Neural cell (in vitro differentiated cells): ENCODE results near the gene SEZ6. TPM values are rescaled to one million over a fixed set of nuclear protein-coding genes. Genes with fewer than 3 reads are reported as not detected.
A peak's percentile ranks its signal among the peaks of the same experiment; 100 is the strongest.

ENCODE experiments used
- H2AFZ ChIP-seq: fragments of 200-600, 300-800 bp; sonication (generic), shearing (Covaris generic); 2 replicates; pipeline ENCODE4 v1.6.0; 2014; ENCODE audit warnings: low read depth, mild to moderate bottlenecking, antibody characterized with exemption, low read length, moderate library complexity
- H3F3A ChIP-seq: fragments of 200-600 bp; shearing (Covaris generic); 2 replicates; pipeline ENCODE4 v1.6.1; 2016; ENCODE audit warnings: mild to moderate bottlenecking, moderate library complexity, mixed read lengths, antibody characterized with exemption, low read length; ENCODE audit not compliant: insufficient read depth, poor library complexity, severe bottlenecking
- H3K27ac ChIP-seq: fragments of 200-600, 300-800 bp; sonication (generic), shearing (Covaris generic); 2 replicates; pipeline ENCODE4 v1.5.1; 2014; ENCODE audit warnings: mild to moderate bottlenecking, low read length, moderate library complexity
- H3K27me3 ChIP-seq: fragments of 300-800, 200-600 bp; sonication (generic), shearing (Covaris generic); 2 replicates; pipeline ENCODE4 v1.6.0; 2014; ENCODE audit warnings: mild to moderate bottlenecking, low read depth, low read length, moderate library complexity; ENCODE audit not compliant: insufficient read depth
- H3K36me3 ChIP-seq: fragments of 300-800, 200-600 bp; sonication (generic), shearing (Covaris generic); 2 replicates; pipeline ENCODE4 v1.5.1; 2014; ENCODE audit warnings: mild to moderate bottlenecking, antibody characterized with exemption, low read length, moderate library complexity; ENCODE audit not compliant: insufficient read depth
- H3K4me2 ChIP-seq: fragments of 300-800, 200-600 bp; sonication (generic), shearing (Covaris generic); 2 replicates; pipeline ENCODE4 v1.6.0; 2014; ENCODE audit warnings: mild to moderate bottlenecking, low read length
- H3K4me3 ChIP-seq: fragments of 300-800, 200-600 bp; sonication (generic), shearing (Covaris generic); 2 replicates; pipeline ENCODE4 v1.5.1; 2014; ENCODE audit warnings: mild to moderate bottlenecking, low read length, moderate library complexity
- H3K79me2 ChIP-seq: fragments of 200-600 bp; shearing (Covaris generic); replicated peaks from 2 replicates; pipeline ENCODE4 v1.6.0; 2014; ENCODE audit warnings: mild to moderate bottlenecking, low read length, moderate library complexity; ENCODE audit not compliant: insufficient read depth
- H3K9ac ChIP-seq: fragments of 300-800, 200-600 bp; sonication (generic), shearing (Covaris generic); 2 replicates; pipeline ENCODE4 v1.6.1; 2016; ENCODE audit warnings: mild to moderate bottlenecking, low read length, mixed read lengths
- H3K9me2 ChIP-seq: fragments of 200-600 bp; shearing (Covaris generic); 2 replicates; pipeline ENCODE4 v1.6.1; 2016; ENCODE audit warnings: mild to moderate bottlenecking, low read length, mixed read lengths; ENCODE audit not compliant: insufficient read depth
- H3K9me3 ChIP-seq: fragments of 200-600, 300-800 bp; sonication (generic), shearing (Covaris generic); 2 replicates; pipeline ENCODE4 v1.6.1; 2016; ENCODE audit warnings: mild to moderate bottlenecking, mixed run types, low read length, moderate library complexity, mixed read lengths
- H4K20me1 ChIP-seq: fragments of 200-600 bp; shearing (Covaris generic); 2 replicates; pipeline ENCODE4 v1.6.1; 2016; ENCODE audit warnings: mild to moderate bottlenecking, mixed run types; ENCODE audit not compliant: insufficient read depth
- CTCF ChIP-seq: fragments of 450-650 bp; IDR thresholded peaks from 2 replicates; pipeline ENCODE4 v1.5.1; 2014; ENCODE audit warnings: antibody characterized with exemption, mild to moderate bottlenecking, moderate library complexity; ENCODE audit not compliant: poor library complexity, severe bottlenecking
- EZH2 ChIP-seq: fragments of 200-600, 300-800 bp; shearing (Covaris generic), sonication (generic); IDR thresholded peaks from 2 replicates; pipeline ENCODE4 v1.6.1; 2014; ENCODE audit warnings: antibody characterized with exemption, low read length, borderline replicate concordance, mild to moderate bottlenecking; ENCODE audit not compliant: insufficient read depth, poor library complexity, severe bottlenecking
- MXI1 ChIP-seq: fragments of 450-650 bp; conservative IDR thresholded peaks from 2 replicates; pipeline ENCODE4 v1.6.1; 2014; ENCODE audit warnings: antibody characterized with exemption, mild to moderate bottlenecking; ENCODE audit not compliant: poor library complexity, severe bottlenecking
- POLR2AphosphoS5 ChIP-seq: IDR thresholded peaks from 2 replicates; pipeline ENCODE4 v1.6.1; 2012
- RAD21 ChIP-seq: fragments of 450-650 bp; conservative IDR thresholded peaks from 2 replicates; pipeline ENCODE4 v1.6.1; 2014; ENCODE audit warnings: antibody characterized with exemption, mild to moderate bottlenecking, moderate library complexity
- REST ChIP-seq: IDR thresholded peaks from 2 replicates; pipeline ENCODE4 v1.6.1; 2012; ENCODE audit warnings: borderline replicate concordance
- SMC3 ChIP-seq: fragments of 450-650 bp; conservative IDR thresholded peaks from 2 replicates; pipeline ENCODE4 v1.6.1; 2014; ENCODE audit warnings: antibody characterized with exemption, mild to moderate bottlenecking, moderate library complexity; ENCODE audit not compliant: poor library complexity
- TAF1 ChIP-seq: IDR thresholded peaks from 2 replicates; pipeline ENCODE4 v1.6.1; 2012; ENCODE audit warnings: low read depth
- polyA minus RNA-seq: library from RNA; depleted of rRNA, polyadenylated mRNA; stranded (reverse); fragments of >200 nt; gene quantifications from 2 replicates; pipeline ENCODE4 v1.2.3, GENCODE V29; 2014
- polyA plus RNA-seq: library from polyadenylated mRNA; depleted of rRNA; stranded (reverse); fragments of >200 nt; gene quantifications from 2 replicates; pipeline ENCODE4 v1.2.3, GENCODE V29; 2014

The SEZ6 gene
- polyA plus RNA-seq (15.1 and 17.4 TPM in 2 replicates), polyA minus RNA-seq (8.5 and 16.9 TPM in 2 replicates)

GRCh38 chr17:29005936-29006511 is at the start of gene SEZ6:
TSS of gene SEZ6 (minus strand) at chr17:29006033. CDS start at chr17:29005869, 164 bp downstream.
- Histone ChIP-seq H3K9me2 (no peaks in the 10 kb centered on the region), H2AFZ (peak within 1 kb of the TSS; percentile 66), H4K20me1 (no peaks in the 10 kb centered on the region), H3F3A (no peaks in the 10 kb centered on the region), H3K79me2 (no peaks in the 10 kb centered on the region), H3K4me3 (peak within 1 kb of the TSS; percentile 73), H3K9me3 (no peaks in the 10 kb centered on the region), H3K27ac (no peak within 1 kb of the TSS), H3K4me2 (peak within 1 kb of the TSS; percentile 88), H3K27me3 (peaks cover 21% of the 10 kb centered on the region), H3K36me3 (no peaks in the 10 kb centered on the region), H3K9ac (peak within 1 kb of the TSS; percentile 71)
- peak; percentile 47 for TF ChIP-seq RAD21
- peak; percentile 95 for TF ChIP-seq REST
- no peak for TF ChIP-seq TAF1
- TF ChIP-seq POLR2AphosphoS5, result peak; percentile 63
- TF ChIP-seq MXI1, result no peak
- TF ChIP-seq SMC3, result peak; percentile 46

GRCh38 chr17:29054835-29055234 is 49.0 kb upstream of the SEZ6 start:
- Histone ChIP-seq H3K9ac (peak overlapping the region; percentile 26), H3K9me2 (no peaks in the 10 kb centered on the region), H3K9me3 (no peaks in the 10 kb centered on the region), H2AFZ (no peak overlapping the region), H3K4me2 (no peak overlapping the region), H3K27ac (peak overlapping the region; percentile 42), H3K36me3 (no peaks in the 10 kb centered on the region), H4K20me1 (no peaks in the 10 kb centered on the region), H3F3A (no peaks in the 10 kb centered on the region), H3K79me2 (no peaks in the 10 kb centered on the region), H3K27me3 (no peaks in the 10 kb centered on the region), H3K4me3 (no peak overlapping the region)
- TF ChIP-seq CTCF (no peak), POLR2AphosphoS5 (peak; percentile 16), SMC3 (no peak)

GRCh38 chr17:29051731-29052130 is 45.9 kb upstream of the SEZ6 start:
- no peaks in the 10 kb centered on the region for H3F3A ChIP-seq
- no peaks in the 10 kb centered on the region for H3K79me2 ChIP-seq
- H3K36me3 ChIP-seq, result no peaks in the 10 kb centered on the region
- H4K20me1 ChIP-seq, result no peaks in the 10 kb centered on the region
- TF ChIP-seq SMC3 (no peak), MXI1 (no peak), CTCF (no peak), EZH2 (no peak)
- H3K4me2 ChIP-seq, result no peak overlapping the region
- no peaks in the 10 kb centered on the region for H3K9me3 ChIP-seq
- H3K27ac ChIP-seq, result no peak overlapping the region
- no peak overlapping the region for H3K4me3 ChIP-seq
- no peak overlapping the region for H3K9ac ChIP-seq
- H2AFZ ChIP-seq, result no peak overlapping the region
- H3K27me3 ChIP-seq, result no peaks in the 10 kb centered on the region
- no peaks in the 10 kb centered on the region for H3K9me2 ChIP-seq
